ENCODE measurements around the gene KIF5A. TPM values are rescaled to one million over a fixed set of nuclear protein-coding genes. Genes with fewer than 3 reads are reported as not detected.

KIF5A gene
- total and polyA plus RNA-seq, 2 of the 13 experiments (the other 11 are each of a cell fraction or from before 2014, with no cell fraction given): 1.6 to 11.9 TPM

DNA sequence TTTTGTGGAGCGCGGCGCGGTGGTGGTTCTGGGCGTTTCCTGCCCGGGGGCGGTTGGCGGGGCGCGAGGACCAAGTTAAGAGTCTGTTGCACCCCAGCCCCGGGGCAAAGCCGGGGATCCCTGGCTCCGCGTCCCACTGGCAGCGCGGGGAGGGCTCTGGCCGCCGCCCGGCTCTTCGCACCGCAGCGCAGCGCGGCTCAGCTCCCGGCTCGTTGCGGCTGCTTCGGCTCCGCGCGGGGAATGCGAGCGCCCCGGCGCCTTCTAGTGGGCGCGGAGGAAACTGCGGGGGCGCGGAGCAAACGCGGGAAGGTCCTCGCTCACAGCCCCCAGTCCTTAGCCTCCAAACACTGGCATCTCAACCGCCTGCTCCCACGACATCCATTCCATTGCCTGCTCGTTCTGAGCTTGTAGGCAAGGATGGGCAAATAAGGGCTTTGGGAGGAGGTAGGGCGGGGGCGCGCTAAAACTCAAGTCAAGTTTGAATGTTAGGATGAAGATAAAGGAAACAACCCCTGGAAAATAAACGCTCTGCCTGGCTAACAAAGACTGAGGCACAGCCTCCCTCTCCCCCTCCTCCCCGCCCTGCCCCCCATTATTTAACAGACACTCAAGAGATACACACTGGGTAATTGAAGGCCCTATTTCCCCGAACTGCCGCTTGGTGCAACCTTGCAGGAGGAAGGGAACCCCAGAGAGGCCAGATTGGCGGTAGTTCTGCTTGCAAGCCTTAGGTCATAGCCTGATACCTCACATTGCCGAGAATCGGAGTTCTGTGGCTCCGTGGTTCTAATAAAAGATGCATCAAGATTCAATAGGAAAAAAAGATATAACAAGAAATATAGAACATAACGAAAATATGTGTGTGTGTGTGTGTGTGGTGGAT, 83.4 kb downstream of the KIF5A start, which contains the start of gene B4GALNT1 (continued):
- TF ChIP-seq, protein P1, sequence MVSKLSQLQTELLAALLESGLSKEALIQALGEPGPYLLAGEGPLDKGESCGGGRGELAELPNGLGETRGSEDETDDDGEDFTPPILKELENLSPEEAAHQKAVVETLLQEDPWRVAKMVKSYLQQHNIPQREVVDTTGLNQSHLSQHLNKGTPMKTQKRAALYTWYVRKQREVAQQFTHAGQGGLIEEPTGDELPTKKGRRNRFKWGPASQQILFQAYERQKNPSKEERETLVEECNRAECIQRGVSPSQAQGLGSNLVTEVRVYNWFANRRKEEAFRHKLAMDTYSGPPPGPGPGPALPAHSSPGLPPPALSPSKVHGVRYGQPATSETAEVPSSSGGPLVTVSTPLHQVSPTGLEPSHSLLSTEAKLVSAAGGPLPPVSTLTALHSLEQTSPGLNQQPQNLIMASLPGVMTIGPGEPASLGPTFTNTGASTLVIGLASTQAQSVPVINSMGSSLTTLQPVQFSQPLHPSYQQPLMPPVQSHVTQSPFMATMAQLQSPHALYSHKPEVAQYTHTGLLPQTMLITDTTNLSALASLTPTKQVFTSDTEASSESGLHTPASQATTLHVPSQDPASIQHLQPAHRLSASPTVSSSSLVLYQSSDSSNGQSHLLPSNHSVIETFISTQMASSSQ (IDR thresholded peaks at IDR 0.05; ENCODE audit: low read depth): no peak
- TF ChIP-seq, protein P1 (CRISPR knock-in tag; IDR thresholded peaks at IDR 0.05; ENCODE audit: borderline replicate concordance): 0 out of 2 replicates have a peak, but pooled peaks have one; percentile 38
- TF ChIP-seq ZNF44 (CRISPR knock-in tag; IDR thresholded peaks at IDR 0.05): no peak
- TF ChIP-seq ZNF607 (CRISPR knock-in tag; IDR thresholded peaks at IDR 0.05; ENCODE audit: borderline replicate concordance): peak; percentile 87; the same call in 1 of the 2 replicates
- TF ChIP-seq ZSCAN21 (CRISPR knock-in tag; IDR thresholded peaks at IDR 0.05; ENCODE audit: borderline replicate concordance): peak; percentile 71; the same call in 1 of the 2 replicates
- TF ChIP-seq WIZ (CRISPR knock-in tag; IDR thresholded peaks at IDR 0.05): no peak
- TF ChIP-seq ZNF501 (CRISPR knock-in tag; IDR thresholded peaks at IDR 0.05): peak; percentile 91
- TF ChIP-seq NFKB2 (CRISPR knock-in tag; IDR thresholded peaks at IDR 0.05; ENCODE audit: borderline replicate concordance): peak; percentile 84; the same call in 1 of the 2 replicates
- TF ChIP-seq ZNF317 (CRISPR knock-in tag; IDR thresholded peaks at IDR 0.05): no peak
- peak; percentile 33; the same call in 1 of the 2 replicates for TF ChIP-seq TAF1 (CRISPR knock-in tag; IDR thresholded peaks at IDR 0.05)
- TF ChIP-seq ZNF883 (CRISPR knock-in tag; IDR thresholded peaks at IDR 0.05; ENCODE audit: not compliant biosample characterization): peak; percentile 60
- TF ChIP-seq GFI1 (CRISPR knock-in tag; IDR thresholded peaks at IDR 0.05; ENCODE audit: borderline replicate concordance): peak; percentile 55; the same call in 1 of the 2 replicates
- peak; percentile 79; the same call in 1 of the 2 replicates for TF ChIP-seq SAFB2 (CRISPR knock-in tag; IDR thresholded peaks at IDR 0.05; ENCODE audit: borderline replicate concordance, low read depth)
- 0 out of 2 replicates have a peak, but pooled peaks have one; percentile 39 for TF ChIP-seq E2F5 (CRISPR knock-in tag; conservative IDR thresholded peaks at IDR 0.05)
- TF ChIP-seq, protein P2, sequence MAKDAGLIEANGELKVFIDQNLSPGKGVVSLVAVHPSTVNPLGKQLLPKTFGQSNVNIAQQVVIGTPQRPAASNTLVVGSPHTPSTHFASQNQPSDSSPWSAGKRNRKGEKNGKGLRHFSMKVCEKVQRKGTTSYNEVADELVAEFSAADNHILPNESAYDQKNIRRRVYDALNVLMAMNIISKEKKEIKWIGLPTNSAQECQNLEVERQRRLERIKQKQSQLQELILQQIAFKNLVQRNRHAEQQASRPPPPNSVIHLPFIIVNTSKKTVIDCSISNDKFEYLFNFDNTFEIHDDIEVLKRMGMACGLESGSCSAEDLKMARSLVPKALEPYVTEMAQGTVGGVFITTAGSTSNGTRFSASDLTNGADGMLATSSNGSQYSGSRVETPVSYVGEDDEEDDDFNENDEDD (CRISPR knock-in tag; IDR thresholded peaks at IDR 0.05; ENCODE audit: borderline replicate concordance): peak; percentile 89
- peak; percentile 69 for TF ChIP-seq SRY (CRISPR knock-in tag; IDR thresholded peaks at IDR 0.05)
- peak; percentile 93 for TF ChIP-seq MYPOP (CRISPR knock-in tag; IDR thresholded peaks at IDR 0.05)
- no peak for TF ChIP-seq ZNF546 (CRISPR knock-in tag; conservative IDR thresholded peaks at IDR 0.05)
- TF ChIP-seq SP4 (CRISPR knock-in tag; IDR thresholded peaks at IDR 0.05): 0 out of 2 replicates have a peak, but pooled peaks have one; percentile 41
- TF ChIP-seq, protein P3, sequence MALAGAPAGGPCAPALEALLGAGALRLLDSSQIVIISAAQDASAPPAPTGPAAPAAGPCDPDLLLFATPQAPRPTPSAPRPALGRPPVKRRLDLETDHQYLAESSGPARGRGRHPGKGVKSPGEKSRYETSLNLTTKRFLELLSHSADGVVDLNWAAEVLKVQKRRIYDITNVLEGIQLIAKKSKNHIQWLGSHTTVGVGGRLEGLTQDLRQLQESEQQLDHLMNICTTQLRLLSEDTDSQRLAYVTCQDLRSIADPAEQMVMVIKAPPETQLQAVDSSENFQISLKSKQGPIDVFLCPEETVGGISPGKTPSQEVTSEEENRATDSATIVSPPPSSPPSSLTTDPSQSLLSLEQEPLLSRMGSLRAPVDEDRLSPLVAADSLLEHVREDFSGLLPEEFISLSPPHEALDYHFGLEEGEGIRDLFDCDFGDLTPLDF (CRISPR knock-in tag; IDR thresholded peaks at IDR 0.05): peak; percentile 52; the same call in 1 of the 2 replicates
